ENCODE results near the gene TSSK3. TPM values are rescaled to one million over a fixed set of nuclear protein-coding genes. Genes with fewer than 3 reads are reported as not detected.

TSSK3 gene
- polyA plus RNA-seq, 1 donor, result 6.1 TPM

- H3K36me3 ChIP-seq (ENCODE audit: control insufficient read depth, insufficient read depth, low read length), result no peaks in the 10 kb centered on the region
- peaks cover 2% of the 10 kb centered on the region for H3K4me1 ChIP-seq (ENCODE audit: control insufficient read depth, insufficient read depth, low read length)
- no peaks in the 10 kb centered on the region for H3K9me3 ChIP-seq (ENCODE audit: control insufficient read depth, low read depth, low read length)
- H3K27me3 ChIP-seq (ENCODE audit: control insufficient read depth, insufficient read depth, low read length), result no peaks in the 10 kb centered on the region
- no peak overlapping the region for H3K27ac ChIP-seq (ENCODE audit: low read length)
- no peak for DNase-seq
- no peak overlapping the region for H3K4me3 ChIP-seq (ENCODE audit: low read length)
- WGBS (ENCODE audit: insufficient coverage, low lambda C conversion rate), result no CpG with 5 or more reads among the region's 4 CpGs
Observed at GRCh38 chr1:32399843-32400242, 37.5 kb downstream of the TSSK3 start.

- Histone ChIP-seq H3K36me3 (ENCODE audit: control insufficient read depth, insufficient read depth, low read length) (no peaks in the 10 kb centered on the region), H3K27me3 (ENCODE audit: control insufficient read depth, insufficient read depth, low read length) (no peaks in the 10 kb centered on the region), H3K4me3 (ENCODE audit: low read length) (no peak overlapping the region), H3K4me1 (ENCODE audit: control insufficient read depth, insufficient read depth, low read length) (no peaks in the 10 kb centered on the region), H3K9me3 (ENCODE audit: control insufficient read depth, low read depth, low read length) (no peaks in the 10 kb centered on the region), H3K27ac (ENCODE audit: low read length) (no peak overlapping the region)
- WGBS (ENCODE audit: insufficient coverage, low lambda C conversion rate), result 71% methylated on average over 1 of the region's 13 CpGs
- DNase-seq, result peak; percentile 73 to 75
Observed at GRCh38 chr1:32400876-32401631, 38.7 kb downstream of the TSSK3 start.

- no peak overlapping the region for H3K27ac ChIP-seq (ENCODE audit: low read length)
- WGBS (ENCODE audit: insufficient coverage, low lambda C conversion rate), result no CpG with 5 or more reads among the region's 2 CpGs
- H3K27me3 ChIP-seq (ENCODE audit: control insufficient read depth, insufficient read depth, low read length), result no peaks in the 10 kb centered on the region
- no peaks in the 10 kb centered on the region for H3K4me1 ChIP-seq (ENCODE audit: control insufficient read depth, insufficient read depth, low read length)
- no peaks in the 10 kb centered on the region for H3K36me3 ChIP-seq (ENCODE audit: control insufficient read depth, insufficient read depth, low read length)
- no peak overlapping the region for H3K4me3 ChIP-seq (ENCODE audit: low read length)
- H3K9me3 ChIP-seq (ENCODE audit: control insufficient read depth, low read depth, low read length), result no peaks in the 10 kb centered on the region
- no peak for DNase-seq
Observed at GRCh38 chr1:32404946-32405345, 42.6 kb downstream of the TSSK3 start.

DNA sequence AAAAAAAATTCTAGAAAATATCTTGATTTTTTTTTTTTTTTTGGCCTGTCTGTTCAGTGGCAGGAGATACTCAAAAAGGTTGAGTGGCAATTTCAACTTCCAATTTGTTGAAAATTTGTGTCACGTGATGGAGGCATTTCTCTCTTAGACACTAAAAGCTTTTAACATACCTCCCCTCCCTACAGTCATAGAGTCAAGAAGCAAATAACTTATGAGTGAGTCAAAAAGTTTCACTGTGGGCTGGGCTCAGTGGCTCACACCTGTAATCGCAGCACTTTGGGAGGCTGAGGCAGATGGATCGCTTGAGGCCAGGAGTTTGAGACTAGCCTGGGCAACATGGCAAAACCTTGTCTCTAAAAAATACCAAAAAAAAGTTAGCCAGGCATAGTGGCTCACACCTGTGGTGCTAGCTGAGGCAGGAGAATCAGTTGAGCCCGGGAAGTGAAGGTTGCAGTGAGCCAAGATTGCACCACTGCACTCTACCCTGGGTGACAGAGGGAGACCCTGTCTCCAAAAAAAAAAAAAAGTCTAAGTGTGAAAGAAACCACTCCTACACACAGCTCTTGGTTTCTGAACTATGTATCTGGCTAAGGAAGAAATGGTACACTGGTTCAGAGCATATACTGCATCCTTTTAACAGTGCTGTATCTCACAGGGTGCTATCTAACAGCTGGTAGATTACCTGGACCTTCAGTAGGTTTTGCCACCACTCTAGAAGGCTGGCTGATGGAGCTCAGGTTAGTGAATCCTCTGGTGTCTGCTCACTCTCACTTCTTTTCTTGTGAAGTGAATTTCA is 43.5 kb downstream of the TSSK3 start:
- no CpG with 5 or more reads among the region's 4 CpGs for WGBS (ENCODE audit: insufficient coverage, low lambda C conversion rate)
- DNase-seq, result no peak
- Histone ChIP-seq H3K36me3 (ENCODE audit: control insufficient read depth, insufficient read depth, low read length) (no peaks in the 10 kb centered on the region), H3K27ac (ENCODE audit: low read length) (no peak overlapping the region), H3K4me1 (ENCODE audit: control insufficient read depth, insufficient read depth, low read length) (no peaks in the 10 kb centered on the region), H3K27me3 (ENCODE audit: control insufficient read depth, insufficient read depth, low read length) (no peaks in the 10 kb centered on the region), H3K9me3 (ENCODE audit: control insufficient read depth, low read depth, low read length) (no peaks in the 10 kb centered on the region), H3K4me3 (ENCODE audit: low read length) (no peak overlapping the region)

DNA sequence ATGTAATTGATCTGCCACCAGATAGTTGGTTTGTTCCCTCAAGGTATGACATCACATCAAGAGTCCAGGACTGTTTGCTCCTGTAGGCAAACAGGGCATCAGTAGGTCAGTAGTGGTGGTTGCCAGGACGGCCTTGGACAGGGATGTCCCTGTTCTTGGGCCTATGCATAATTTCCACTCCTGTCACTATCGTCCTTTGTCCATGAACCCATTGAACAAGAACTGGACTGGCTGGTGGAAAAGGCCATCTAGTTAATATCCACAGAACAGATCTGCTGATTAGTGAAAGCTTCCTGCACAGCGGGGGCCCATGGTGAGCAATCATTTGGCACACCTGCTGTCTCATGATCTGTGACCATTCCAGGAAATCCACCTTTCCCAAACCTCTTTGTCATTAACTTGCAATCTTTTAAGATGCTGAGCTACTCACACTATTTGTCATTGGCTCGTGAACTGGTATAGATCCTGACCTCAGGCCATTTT is 44.3 kb downstream of the TSSK3 start:
- no peaks in the 10 kb centered on the region for H3K27me3 ChIP-seq (ENCODE audit: control insufficient read depth, insufficient read depth, low read length)
- WGBS (ENCODE audit: insufficient coverage, low lambda C conversion rate), result no CpG with 5 or more reads among the region's 4 CpGs
- DNase-seq, result no peak
- no peaks in the 10 kb centered on the region for H3K36me3 ChIP-seq (ENCODE audit: control insufficient read depth, insufficient read depth, low read length)
- H3K4me3 ChIP-seq (ENCODE audit: low read length), result no peak overlapping the region
- H3K9me3 ChIP-seq (ENCODE audit: control insufficient read depth, low read depth, low read length), result no peaks in the 10 kb centered on the region
- no peak overlapping the region for H3K27ac ChIP-seq (ENCODE audit: low read length)
- no peaks in the 10 kb centered on the region for H3K4me1 ChIP-seq (ENCODE audit: control insufficient read depth, insufficient read depth, low read length)

DNA sequence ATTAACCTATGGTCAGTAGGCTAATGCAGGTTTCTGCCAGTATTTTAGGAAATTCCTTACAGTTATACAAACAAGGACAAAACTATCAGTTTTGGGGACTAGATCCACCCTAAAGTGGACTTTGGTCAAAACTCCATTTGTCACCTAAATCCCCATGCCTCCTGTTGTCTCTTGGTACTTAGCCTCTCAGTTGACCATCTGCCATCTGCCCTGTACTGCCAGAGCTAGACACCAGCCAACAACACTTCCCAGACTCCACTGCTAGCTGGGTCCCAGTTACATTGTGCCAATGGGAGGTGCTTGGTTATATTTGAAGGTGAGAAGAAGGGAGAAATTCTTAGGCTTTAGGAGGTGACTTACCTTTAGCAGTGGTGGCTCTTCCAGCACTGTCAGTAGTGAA is 48.9 kb downstream of the TSSK3 start:
- Histone ChIP-seq H3K27me3 (ENCODE audit: control insufficient read depth, insufficient read depth, low read length) (no peaks in the 10 kb centered on the region), H3K36me3 (ENCODE audit: control insufficient read depth, insufficient read depth, low read length) (no peaks in the 10 kb centered on the region), H3K9me3 (ENCODE audit: control insufficient read depth, low read depth, low read length) (peaks cover 7% of the 10 kb centered on the region), H3K4me1 (ENCODE audit: control insufficient read depth, insufficient read depth, low read length) (no peaks in the 10 kb centered on the region), H3K27ac (ENCODE audit: low read length) (no peak overlapping the region), H3K4me3 (ENCODE audit: low read length) (no peak overlapping the region)
- DNase-seq, result no peak

GRCh38 chr1:32413507-32414185 is 51.3 kb downstream of the TSSK3 start:
- Histone ChIP-seq H3K4me1 (ENCODE audit: control insufficient read depth, insufficient read depth, low read length) (no peaks in the 10 kb centered on the region), H3K36me3 (ENCODE audit: control insufficient read depth, insufficient read depth, low read length) (no peaks in the 10 kb centered on the region), H3K27me3 (ENCODE audit: control insufficient read depth, insufficient read depth, low read length) (no peaks in the 10 kb centered on the region), H3K9me3 (ENCODE audit: control insufficient read depth, low read depth, low read length) (peaks cover 7% of the 10 kb centered on the region), H3K27ac (ENCODE audit: low read length) (no peak overlapping the region), H3K4me3 (ENCODE audit: low read length) (no peak overlapping the region)
- peak; percentile 24 to 45 for DNase-seq
- no CpG with 5 or more reads among the region's 10 CpGs for WGBS (ENCODE audit: insufficient coverage, low lambda C conversion rate)

Other genes with a start within 250 kb of the TSSK3 start
- gene TXLNA, start 182.9 kb upstream of the TSSK3 start, polyA plus RNA-seq, result 33.7 TPM
- 13.3 TPM for gene CCDC28B, start 161.9 kb upstream of the TSSK3 start, polyA plus RNA-seq
- gene IQCC, start 156.9 kb upstream of the TSSK3 start, polyA plus RNA-seq, result 5.5 TPM
- gene DCDC2B, start 153.4 kb upstream of the TSSK3 start, polyA plus RNA-seq, result 0.54 TPM
- 22.0 TPM for gene TMEM234, start 140.2 kb upstream of the TSSK3 start, polyA plus RNA-seq
- 156 TPM for gene EIF3I, start 140.1 kb upstream of the TSSK3 start, polyA plus RNA-seq
- gene FAM167B, start 115.3 kb upstream of the TSSK3 start, polyA plus RNA-seq, result 2.8 TPM
- gene LCK, start 111.3 kb upstream of the TSSK3 start, polyA plus RNA-seq, result 4.2 TPM
- gene HDAC1, start 70.5 kb upstream of the TSSK3 start, polyA plus RNA-seq, result 153 TPM
- gene MARCKSL1, start 26.3 kb upstream of the TSSK3 start, polyA plus RNA-seq, result 139 TPM
- 12.2 TPM for gene FAM229A, start 54 bp upstream of the TSSK3 start, polyA plus RNA-seq
- gene BSDC1, start 31.9 kb downstream of the TSSK3 start, polyA plus RNA-seq, result 57.2 TPM
- 0.25 TPM for gene ZBTB8B, start 102.5 kb downstream of the TSSK3 start, polyA plus RNA-seq
- gene ZBTB8A, start 176.9 kb downstream of the TSSK3 start, polyA plus RNA-seq, result 8.0 TPM

All from large intestine (tissue), 3 donors.